ENCODE data around the gene ALG1L2. TPM values are rescaled to one million over a fixed set of nuclear protein-coding genes. Genes with fewer than 3 reads are reported as not detected.
"Not testable (repeated sequence)": the region's sequence is repeated elsewhere in the genome, so short reads cannot be mapped to it uniquely, and the experiment has no call there.

Gene ALG1L2
- polyA plus RNA-seq, 1 of the 3 experiments (the other 2 are of a cell fraction), result not detected

DNA sequence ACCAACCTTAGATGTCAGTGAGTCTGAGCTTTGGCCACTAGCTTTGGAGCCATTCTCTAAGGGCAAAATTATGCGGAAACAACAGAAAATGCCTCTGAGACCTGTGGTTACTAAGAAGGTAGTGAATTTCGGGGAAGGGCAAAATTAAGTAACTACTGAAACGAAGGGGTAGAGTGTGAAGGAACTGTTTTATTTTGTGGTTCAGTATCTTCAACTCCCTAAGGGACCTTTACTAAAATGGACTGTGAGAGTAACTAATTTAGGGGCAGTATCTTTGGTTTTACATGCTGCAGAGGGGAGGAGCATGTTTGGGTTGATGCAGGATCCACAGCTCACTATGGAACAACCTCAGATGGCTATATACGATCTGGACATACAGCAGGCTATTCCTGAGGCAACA, 8.0 kb upstream of the ALG1L2 start:
- no peaks in the 10 kb centered on the region for H3K9me3 ChIP-seq
- no peaks in the 10 kb centered on the region for H3K9me2 ChIP-seq
- no peaks in the 10 kb centered on the region for H3K79me2 ChIP-seq (ENCODE audit: insufficient read depth)
- H3F3A ChIP-seq (replicated peaks; ENCODE audit: insufficient read depth), result no peaks in the 10 kb centered on the region
- H3K4me2 ChIP-seq, result no peak overlapping the region
- H3K27me3 ChIP-seq (ENCODE audit: insufficient read depth), result no peaks in the 10 kb centered on the region
- ChIA-PET CTCF (no interaction called here), POLR2A (no interaction called here)
- no peaks in the 10 kb centered on the region for H3K4me1 ChIP-seq (ENCODE audit: control insufficient read depth in 1 of 2, insufficient read depth in 2 of 2, low read depth in 1 of 2, low read length in 1 of 2)
- H3K27ac ChIP-seq (ENCODE audit: low read depth in 2 of 2, low read length in 1 of 2), result no peak overlapping the region
- no peak overlapping the region for H2AFZ ChIP-seq (ENCODE audit: low read depth)
- no peak for DNase-seq
- H4K20me1 ChIP-seq (ENCODE audit: insufficient read depth), result no peaks in the 10 kb centered on the region
- 21% methylated on average over 4 of the region's 4 CpGs for WGBS (ENCODE audit: low lambda C conversion rate)
- TF ChIP-seq, protein P1, sequence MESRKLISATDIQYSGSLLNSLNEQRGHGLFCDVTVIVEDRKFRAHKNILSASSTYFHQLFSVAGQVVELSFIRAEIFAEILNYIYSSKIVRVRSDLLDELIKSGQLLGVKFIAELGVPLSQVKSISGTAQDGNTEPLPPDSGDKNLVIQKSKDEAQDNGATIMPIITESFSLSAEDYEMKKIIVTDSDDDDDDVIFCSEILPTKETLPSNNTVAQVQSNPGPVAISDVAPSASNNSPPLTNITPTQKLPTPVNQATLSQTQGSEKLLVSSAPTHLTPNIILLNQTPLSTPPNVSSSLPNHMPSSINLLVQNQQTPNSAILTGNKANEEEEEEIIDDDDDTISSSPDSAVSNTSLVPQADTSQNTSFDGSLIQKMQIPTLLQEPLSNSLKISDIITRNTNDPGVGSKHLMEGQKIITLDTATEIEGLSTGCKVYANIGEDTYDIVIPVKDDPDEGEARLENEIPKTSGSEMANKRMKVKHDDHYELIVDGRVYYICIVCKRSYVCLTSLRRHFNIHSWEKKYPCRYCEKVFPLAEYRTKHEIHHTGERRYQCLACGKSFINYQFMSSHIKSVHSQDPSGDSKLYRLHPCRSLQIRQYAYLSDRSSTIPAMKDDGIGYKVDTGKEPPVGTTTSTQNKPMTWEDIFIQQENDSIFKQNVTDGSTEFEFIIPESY (IDR thresholded peaks at IDR 0.05; ENCODE audit: borderline replicate concordance, low read depth), result no peak
- TF ChIP-seq YY1 (IDR thresholded peaks at IDR 0.05; ENCODE audit: low read depth), result no peak
- TF ChIP-seq SIN3A (IDR thresholded peaks at IDR 0.05; ENCODE audit: borderline replicate concordance, low read depth, low read length), result no peak
- TF ChIP-seq RCOR1 (IDR thresholded peaks at IDR 0.05; ENCODE audit: low read length), result no peak
- TF ChIP-seq POLR2AphosphoS5 (IDR thresholded peaks at IDR 0.05; ENCODE audit: low read depth, low read length), result no peak
- no peak for TF ChIP-seq RFX5 (IDR thresholded peaks at IDR 0.05; ENCODE audit: low read length)
- no peak for TF ChIP-seq JUND (IDR thresholded peaks at IDR 0.05)
- TF ChIP-seq MXI1 (IDR thresholded peaks at IDR 0.05; ENCODE audit: low read depth, low read length), result no peak
- no peak for TF ChIP-seq USF2 (IDR thresholded peaks at IDR 0.05; ENCODE audit: borderline replicate concordance, low read depth, low read length)
- no peak overlapping the region for H3K9ac ChIP-seq
- H3K4me3 ChIP-seq (ENCODE audit: low read depth in 2 of 2, low read length in 1 of 2), result no peak overlapping the region
- H3K36me3 ChIP-seq (replicated peaks in 1 of 2; ENCODE audit: control insufficient read depth in 1 of 2, insufficient read depth in 2 of 2, low read length in 1 of 2), result no peaks in the 10 kb centered on the region

- no peaks in the 10 kb centered on the region for H4K20me1 ChIP-seq (ENCODE audit: insufficient read depth)
Observed at GRCh38 chr3:130077636-130078035, 4.0 kb upstream of the ALG1L2 start.

GRCh38 chr3:130083363-130084090, 1.9 kb downstream of the ALG1L2 start:
- POLR2A ChIA-PET; H4K20me1 ChIP-seq (ENCODE audit: insufficient read depth); H3K9ac ChIP-seq; H3K4me3 ChIP-seq (ENCODE audit: low read depth in 2 of 2, low read length in 1 of 2); H3K36me3 ChIP-seq (replicated peaks in 1 of 2; ENCODE audit: control insufficient read depth in 1 of 2, insufficient read depth in 2 of 2, low read length in 1 of 2); H3K79me2 ChIP-seq (ENCODE audit: insufficient read depth); H3K4me2 ChIP-seq; H3K4me1 ChIP-seq (ENCODE audit: control insufficient read depth in 1 of 2, insufficient read depth in 2 of 2, low read depth in 1 of 2, low read length in 1 of 2); H3K9me2 ChIP-seq; H3K9me3 ChIP-seq; H2AFZ ChIP-seq (ENCODE audit: low read depth); H3K27ac ChIP-seq (ENCODE audit: low read depth in 2 of 2, low read length in 1 of 2); H3K27me3 ChIP-seq (ENCODE audit: insufficient read depth); CTCF ChIA-PET; DNase-seq; H3F3A ChIP-seq (replicated peaks; ENCODE audit: insufficient read depth): not testable (repeated sequence)
- 26% methylated on average over 7 of the region's 7 CpGs for WGBS (ENCODE audit: low lambda C conversion rate)

More at GRCh38 chr3:130077636-130078035, 4.0 kb upstream of the ALG1L2 start:
- H3K79me2 ChIP-seq (ENCODE audit: insufficient read depth), result no peaks in the 10 kb centered on the region
- H3K9me3 ChIP-seq, result no peaks in the 10 kb centered on the region
- H3K4me3 ChIP-seq (ENCODE audit: low read depth in 2 of 2, low read length in 1 of 2), result no peak overlapping the region
- H3K4me1 ChIP-seq (ENCODE audit: control insufficient read depth in 1 of 2, insufficient read depth in 2 of 2, low read depth in 1 of 2, low read length in 1 of 2), result no peaks in the 10 kb centered on the region
- ChIA-PET POLR2A (no interaction called here), CTCF (interaction anchor here (0.9 kb wide), 1 partner anchor 13 kb away, joined by 3 read pairs; no protein-coding TSS in a partner anchor)
- no peak overlapping the region for H3K27ac ChIP-seq (ENCODE audit: low read depth in 2 of 2, low read length in 1 of 2)
- H3K4me2 ChIP-seq, result no peak overlapping the region
- H2AFZ ChIP-seq (ENCODE audit: low read depth), result no peak overlapping the region
- H3K27me3 ChIP-seq (ENCODE audit: insufficient read depth), result no peaks in the 10 kb centered on the region; the same call in 1 of the 2 replicates
- H3F3A ChIP-seq (replicated peaks; ENCODE audit: insufficient read depth), result no peaks in the 10 kb centered on the region
- H3K36me3 ChIP-seq (replicated peaks in 1 of 2; ENCODE audit: control insufficient read depth in 1 of 2, insufficient read depth in 2 of 2, low read length in 1 of 2), result no peaks in the 10 kb centered on the region
- no peak for DNase-seq
- 95% methylated on average over 4 of the region's 7 CpGs for WGBS (ENCODE audit: low lambda C conversion rate)
- no peak for TF ChIP-seq RCOR1 (IDR thresholded peaks at IDR 0.05; ENCODE audit: low read length)
- no peaks in the 10 kb centered on the region for H3K9me2 ChIP-seq
- H3K9ac ChIP-seq, result no peak overlapping the region

Measured in SK-N-SH (cell line).